ENCODE results near the gene MTHFSD.

The MTHFSD gene

DNA sequence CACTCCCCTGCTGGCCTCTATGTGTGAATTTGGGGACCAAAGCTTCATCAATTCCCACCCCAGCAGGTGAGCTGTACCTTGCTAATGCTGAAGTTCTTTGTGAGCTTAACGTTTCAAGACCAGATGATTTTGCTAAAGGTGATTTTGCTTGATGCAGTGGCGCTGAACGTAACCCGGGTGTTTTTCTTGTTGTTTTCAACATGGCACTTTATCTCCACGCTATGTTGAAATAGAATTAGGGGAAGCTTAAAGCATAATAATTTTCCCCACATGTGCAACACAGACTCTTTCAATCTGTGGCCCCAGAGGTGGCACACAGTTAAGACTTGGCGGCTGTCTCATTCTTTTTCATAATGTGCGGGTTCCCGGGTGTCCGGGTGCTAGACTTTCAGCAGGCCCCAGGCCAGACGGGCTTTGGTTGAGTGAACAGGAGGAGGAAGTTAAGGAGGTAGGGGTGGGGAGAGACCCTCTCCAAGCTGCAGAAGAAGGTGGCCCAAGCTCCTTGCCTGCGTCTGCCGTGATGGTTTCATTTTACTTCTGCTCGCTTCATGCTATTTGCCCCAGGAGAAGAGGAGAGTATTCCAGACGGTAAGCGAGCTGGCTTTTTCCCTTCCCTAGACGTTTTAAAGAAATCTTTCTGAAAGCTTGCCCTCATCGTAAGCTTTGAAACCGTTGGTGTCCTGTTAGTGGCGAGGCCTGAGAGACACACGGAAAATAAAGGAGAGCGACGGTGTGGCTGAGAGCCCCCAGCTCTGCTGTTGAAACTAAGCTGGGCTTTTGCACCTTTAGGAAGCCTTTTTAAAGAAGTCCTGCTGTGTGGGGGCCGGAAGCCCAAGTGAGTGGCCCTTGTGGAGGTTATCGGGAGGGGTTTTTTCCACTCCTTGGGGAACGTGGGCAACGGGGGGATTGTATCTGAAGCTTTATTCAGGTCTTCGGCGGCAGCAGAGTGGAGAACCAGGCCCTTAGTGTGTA is 15.8 kb upstream of the MTHFSD start:
- DNase-seq (ENCODE audit: low read depth), result no peak

GRCh38 chr16:86569701-86570447 is 14.8 kb upstream of the MTHFSD start:
- no peak for DNase-seq (ENCODE audit: low read depth)

GRCh38 chr16:86568677-86569623 is 13.9 kb upstream of the MTHFSD start:
- no peak for DNase-seq (ENCODE audit: low read depth)

GRCh38 chr16:86567701-86568581 is 12.9 kb upstream of the MTHFSD start:
- DNase-seq (ENCODE audit: low read depth), result no peak

- no peak for DNase-seq (ENCODE audit: low read depth)
Measured at GRCh38 chr16:86566966-86567700, 12.1 kb upstream of the MTHFSD start.

DNA sequence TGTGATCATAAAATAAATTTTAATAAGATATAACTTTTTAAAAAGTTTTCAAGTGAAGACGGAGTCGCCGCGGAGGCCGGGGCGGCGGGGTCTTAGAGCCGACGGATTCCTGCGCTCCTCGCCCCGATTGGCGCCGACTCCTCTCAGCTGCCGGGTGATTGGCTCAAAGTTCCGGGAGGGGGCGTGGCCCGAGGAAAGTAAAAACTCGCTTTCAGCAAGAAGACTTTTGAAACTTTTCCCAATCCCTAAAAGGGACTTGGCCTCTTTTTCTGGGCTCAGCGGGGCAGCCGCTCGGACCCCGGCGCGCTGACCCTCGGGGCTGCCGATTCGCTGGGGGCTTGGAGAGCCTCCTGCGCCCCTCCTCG is 11.5 kb upstream of the MTHFSD start, which contains the start of gene FOXC2:
FOXC2 (plus strand) TSS at position 229 of the 365 bp plus-strand sequence. CDS start 507 bp downstream, outside the sequence.
- no peak for DNase-seq (ENCODE audit: low read depth)

DNA sequence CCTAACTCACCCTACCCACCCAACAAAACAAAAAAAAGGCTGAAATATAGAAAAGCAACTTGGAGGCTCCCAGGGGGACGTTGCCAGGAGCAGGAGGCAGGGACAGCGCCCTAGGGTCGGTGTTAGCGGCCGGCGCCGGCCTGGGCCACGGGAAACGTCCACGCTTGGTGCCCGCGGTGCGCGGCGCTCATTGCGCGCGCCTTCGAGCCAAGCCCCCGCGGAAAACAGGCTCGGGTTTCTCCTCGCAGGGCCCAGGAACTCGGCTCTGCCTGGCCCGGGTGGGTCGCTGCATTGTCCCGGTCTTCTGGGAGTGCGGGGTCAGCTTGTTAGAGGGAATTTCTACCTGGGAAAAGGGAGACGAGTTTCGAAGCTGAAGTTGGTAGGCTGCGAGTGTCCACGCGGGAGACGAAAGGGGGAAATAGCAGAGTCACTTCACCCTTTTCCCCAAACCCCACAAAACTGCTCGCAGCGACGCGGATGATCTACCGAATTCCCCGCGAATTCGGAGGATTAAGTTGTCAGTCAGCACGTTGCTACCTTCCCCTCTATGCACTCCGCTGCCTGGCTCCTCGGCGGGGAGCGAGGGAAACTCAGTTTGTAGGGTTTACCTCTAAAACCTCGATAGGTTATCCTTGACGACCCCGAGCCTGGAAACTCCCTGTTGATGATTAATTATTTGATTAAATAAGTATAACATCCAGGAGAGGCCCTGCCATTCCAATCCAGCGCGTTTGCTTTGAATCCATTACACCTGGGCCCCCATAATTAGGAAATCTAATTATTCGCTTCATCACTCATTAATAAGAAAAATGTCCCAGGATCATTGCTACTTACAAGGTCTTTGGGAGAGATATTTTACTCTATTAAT is 10.8 kb upstream of the MTHFSD start:
- no peak for DNase-seq (ENCODE audit: low read depth)

DNA sequence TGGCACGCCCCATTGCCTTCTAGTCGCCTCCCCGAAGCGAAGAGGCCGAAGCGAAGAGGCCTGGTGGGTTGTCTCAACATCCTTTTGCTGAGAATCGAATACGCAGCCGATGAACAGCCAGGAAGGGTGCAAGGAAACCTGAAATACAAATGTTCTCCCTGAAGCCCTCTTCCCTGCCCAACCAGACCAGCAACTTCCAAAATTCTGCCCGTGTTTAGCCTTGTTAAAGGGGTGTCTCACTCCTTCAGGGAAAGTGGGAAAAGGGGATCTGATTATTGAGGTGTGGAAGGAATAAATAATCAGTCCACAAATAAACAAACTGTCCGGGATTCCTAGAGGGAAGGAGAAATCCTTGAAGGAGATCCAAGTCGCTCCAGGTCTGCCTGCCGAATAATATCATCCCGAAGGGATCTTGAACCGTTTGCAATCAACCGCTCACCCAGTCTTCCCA is 10.2 kb upstream of the MTHFSD start:
- DNase-seq (ENCODE audit: low read depth), result no peak

DNA sequence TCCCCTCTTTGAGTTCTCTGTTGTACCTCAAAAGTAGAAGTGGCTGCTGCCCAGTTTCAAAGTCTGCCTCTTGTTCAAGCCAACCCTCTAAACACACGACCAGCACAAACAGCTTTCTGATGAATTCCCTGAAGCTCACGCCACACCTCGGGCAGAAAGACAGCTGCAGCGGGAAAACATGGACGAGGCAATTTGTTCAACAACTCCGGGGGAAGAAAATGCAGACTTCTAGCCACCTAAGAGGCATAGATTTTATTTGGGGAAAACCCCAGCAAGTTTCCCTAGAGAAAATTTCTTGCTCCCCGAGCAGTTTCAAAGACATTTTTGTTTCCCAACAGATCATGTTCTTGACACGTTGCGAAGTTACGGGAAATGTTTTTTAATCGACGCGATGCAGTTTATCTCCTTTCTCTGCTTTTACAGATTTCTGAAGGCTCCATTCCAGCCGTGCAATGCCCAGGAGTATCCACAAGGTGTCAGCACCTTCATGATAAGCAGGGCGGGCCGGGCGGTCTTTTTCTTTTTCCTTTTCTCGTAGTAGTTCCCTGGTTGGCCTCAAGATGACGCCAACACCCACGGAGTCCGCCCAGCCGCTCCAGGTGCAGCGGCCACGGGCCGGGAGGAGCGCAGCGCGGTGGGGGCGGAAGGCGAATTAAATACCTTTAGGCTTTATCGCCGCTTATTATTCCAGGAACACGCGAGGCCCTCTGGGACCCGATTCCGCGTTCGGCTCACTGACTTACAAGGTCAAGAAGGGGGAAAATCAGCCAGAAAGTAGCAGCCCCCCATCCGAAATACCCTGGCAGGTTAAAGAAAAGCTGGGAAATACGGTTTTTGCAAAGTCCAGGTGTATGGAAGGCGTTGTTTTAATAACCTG is 8.7 kb upstream of the MTHFSD start:
- DNase-seq (ENCODE audit: low read depth), result peak; percentile 52

DNA sequence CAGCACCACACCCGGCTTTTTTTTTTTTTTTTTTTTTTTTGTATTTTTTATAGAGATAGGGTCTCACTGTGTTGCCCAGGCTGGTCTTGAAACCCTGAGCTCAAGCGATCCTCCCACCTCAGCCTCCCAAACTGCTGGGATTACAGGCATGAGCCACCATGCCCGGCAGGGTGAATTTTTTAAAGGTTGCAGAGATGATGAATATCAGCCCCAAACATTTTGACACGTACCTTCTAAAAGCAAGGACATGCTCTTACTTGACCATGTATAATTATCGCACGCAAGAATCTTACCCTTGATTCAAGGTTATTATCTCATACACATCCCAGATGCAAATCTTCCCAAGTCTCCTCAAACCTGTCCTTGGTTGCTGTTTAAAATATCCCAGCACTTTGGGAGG is 7.3 kb upstream of the MTHFSD start:
- no peak for DNase-seq (ENCODE audit: low read depth)

- DNase-seq (ENCODE audit: low read depth), result no peak
Measured at GRCh38 chr16:86559802-86560305, 4.8 kb upstream of the MTHFSD start.

DNA sequence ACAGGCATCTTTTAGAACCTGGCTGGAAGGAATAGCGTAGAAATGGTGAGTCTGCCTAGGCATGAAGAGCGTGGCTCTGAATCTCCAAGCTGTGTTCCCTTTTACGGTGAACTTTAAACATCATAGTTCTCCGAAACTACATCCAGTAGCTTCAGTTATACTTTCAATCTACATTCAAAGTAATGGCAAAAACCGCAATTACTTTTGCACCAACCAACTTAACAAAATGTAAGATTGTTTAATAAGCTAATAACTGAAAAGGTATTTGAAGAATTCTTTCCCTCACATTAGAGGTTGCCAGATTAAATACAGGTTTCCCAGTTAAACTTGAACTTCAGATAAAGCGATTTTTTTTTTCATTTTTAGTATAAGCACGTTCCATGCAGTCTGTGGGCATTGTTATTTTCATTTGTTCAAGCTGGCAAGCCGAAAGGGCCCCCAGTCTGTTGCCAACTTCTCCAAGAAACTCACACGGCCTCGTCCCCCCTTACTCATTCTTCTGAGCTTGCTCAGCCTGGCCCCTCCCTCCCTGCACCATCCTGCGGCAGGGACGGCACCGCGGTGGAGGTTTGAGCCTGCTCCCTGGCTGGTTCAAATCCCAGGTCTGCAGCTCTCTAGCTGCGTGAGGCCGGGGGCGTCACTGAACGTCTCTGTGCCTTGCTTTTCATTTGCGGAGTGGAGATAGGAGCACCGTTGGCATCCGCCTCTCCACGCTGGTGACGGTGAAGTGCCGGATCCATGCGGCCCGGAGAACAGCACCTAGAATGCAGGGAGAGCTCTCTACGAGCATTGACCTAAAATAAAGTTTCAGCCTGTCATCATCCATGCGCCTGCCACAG is 3.5 kb upstream of the MTHFSD start:
- DNase-seq (ENCODE audit: low read depth), result no peak

GRCh38 chr16:86557587-86557986 is 2.6 kb upstream of the MTHFSD start:
- DNase-seq (ENCODE audit: low read depth), result no peak

GRCh38 chr16:86556576-86556975 is 1.5 kb upstream of the MTHFSD start:
- DNase-seq (ENCODE audit: low read depth), result no peak

DNA sequence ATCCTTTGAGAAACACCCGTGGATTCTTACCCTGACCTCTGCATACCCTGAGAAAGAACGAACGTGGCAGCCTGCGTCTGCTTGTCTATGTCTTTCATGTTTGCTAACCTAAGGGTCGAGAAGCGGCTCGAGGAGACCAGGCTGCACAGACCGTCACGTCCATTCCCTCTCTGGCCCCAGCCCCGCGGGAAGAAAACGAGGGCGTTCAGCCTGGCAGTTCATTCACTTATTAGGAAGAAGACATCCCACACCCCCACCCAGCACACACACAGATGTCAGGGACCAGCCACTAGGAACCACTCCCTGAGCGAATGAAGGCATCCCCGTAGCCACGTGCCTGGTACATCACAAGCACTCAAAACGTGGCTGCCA is 655 bp upstream of the MTHFSD start:
- DNase-seq (ENCODE audit: low read depth), result no peak

- no peak for DNase-seq (ENCODE audit: low read depth)
Measured at GRCh38 chr16:86554599-86554916, 477 bp downstream of the MTHFSD start.

DNA sequence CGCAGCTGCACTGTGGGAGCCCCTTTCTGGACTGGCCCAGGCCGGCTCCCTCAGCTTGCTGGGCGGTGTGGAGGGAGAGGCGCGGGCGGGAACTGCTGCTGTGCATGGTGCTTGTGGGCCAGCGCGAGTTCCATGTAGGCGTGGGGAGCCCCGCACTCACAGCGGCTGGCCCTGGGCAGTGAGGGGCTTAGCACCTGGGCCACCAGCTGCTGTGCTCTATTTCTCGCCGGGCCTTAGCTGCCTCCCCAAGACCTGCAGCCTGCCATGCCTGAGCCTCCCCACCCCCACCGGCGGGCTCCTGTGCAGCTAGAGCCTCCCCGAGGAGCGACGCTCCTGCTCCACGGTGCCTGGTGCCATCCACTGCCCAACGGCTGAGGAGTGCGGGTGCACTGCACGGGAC is 1.7 kb downstream of the MTHFSD start:
- no peak for DNase-seq (ENCODE audit: low read depth)

All from stimulated activated CD8-positive, alpha-beta memory T cell treated with anti-CD3 and anti-CD28 coated beads, Interleukin-15, amount 100 ng/mL, for 24 hours (primary cell).